ENCODE data around the gene ZNF215.
A peak's percentile ranks its signal among the peaks of the same experiment; 100 is the strongest.
"Not testable (repeated sequence)": the region's sequence is repeated elsewhere in the genome, so short reads cannot be mapped to it uniquely, and the experiment has no call there.

The ZNF215 gene

GRCh38 chr11:6926208-6927029 lies at the start of gene ZNF215:
Gene ZNF215 (plus strand): TSS chr11:6926426. CDS start chr11:6932273, 5,847 bp downstream.
- peak; percentile 92 for DNase-seq (ENCODE audit: low read depth, low spot score)

- no peak for DNase-seq (ENCODE audit: low read depth, low spot score)
These were observed 49.3 kb upstream of the ZNF215 start for GRCh38 chr11:6876914-6877313.

- no peak for DNase-seq (ENCODE audit: low read depth, low spot score)
These were observed 43.5 kb upstream of the ZNF215 start for GRCh38 chr11:6882751-6883150.

GRCh38 chr11:6887711-6888110 lies 38.5 kb upstream of the ZNF215 start:
- not testable (repeated sequence) for DNase-seq (ENCODE audit: low read depth, low spot score)

- no peak for DNase-seq (ENCODE audit: low read depth, low spot score)
These were observed 37.4 kb upstream of the ZNF215 start for GRCh38 chr11:6888830-6889229.

- DNase-seq (ENCODE audit: low read depth, low spot score): no peak
These were observed 36.4 kb upstream of the ZNF215 start for GRCh38 chr11:6889835-6890234.

- no peak for DNase-seq (ENCODE audit: low read depth, low spot score)
These were observed 33.8 kb upstream of the ZNF215 start, which contains the start of gene OR2D2 for GRCh38 chr11:6892400-6892799. Gene OR2D2 (minus strand): TSS chr11:6892500. CDS start chr11:6892500, 0 bp downstream.

- peak; percentile 2 for DNase-seq (ENCODE audit: low read depth, low spot score)
These were observed 32.1 kb upstream of the ZNF215 start for GRCh38 chr11:6894097-6894496.

- DNase-seq (ENCODE audit: low read depth, low spot score): no peak
These were observed 31.2 kb upstream of the ZNF215 start for GRCh38 chr11:6895010-6895409.

GRCh38 chr11:6898911-6899310 lies 27.3 kb upstream of the ZNF215 start:
- no peak for DNase-seq (ENCODE audit: low read depth, low spot score)

- DNase-seq (ENCODE audit: low read depth, low spot score): no peak
These were observed 25.8 kb upstream of the ZNF215 start for GRCh38 chr11:6900327-6900999.

- not testable (repeated sequence) for DNase-seq (ENCODE audit: low read depth, low spot score)
These were observed 21.4 kb upstream of the ZNF215 start for GRCh38 chr11:6904804-6905203.

GRCh38 chr11:6911378-6911777 lies 14.8 kb upstream of the ZNF215 start:
- DNase-seq (ENCODE audit: low read depth, low spot score): no peak

GRCh38 chr11:6911948-6912347 lies 14.3 kb upstream of the ZNF215 start:
- DNase-seq (ENCODE audit: low read depth, low spot score): no peak

- DNase-seq (ENCODE audit: low read depth, low spot score): no peak
These were observed 6.5 kb upstream of the ZNF215 start for GRCh38 chr11:6919698-6920097.

- no peak for DNase-seq (ENCODE audit: low read depth, low spot score)
These were observed 5.5 kb upstream of the ZNF215 start, which contains the start of gene OR2D3 for GRCh38 chr11:6920702-6921101. Gene OR2D3 (plus strand): TSS chr11:6921002. CDS start chr11:6921002, 0 bp downstream.

GRCh38 chr11:6925007-6925577 lies 1.1 kb upstream of the ZNF215 start:
- DNase-seq (ENCODE audit: low read depth, low spot score): no peak

- peak; percentile 34 for DNase-seq (ENCODE audit: low read depth, low spot score)
These were observed 504 bp upstream of the ZNF215 start for GRCh38 chr11:6925636-6926207.

- peak; percentile 1 for DNase-seq (ENCODE audit: low read depth, low spot score)
These were observed 898 bp downstream of the ZNF215 start for GRCh38 chr11:6927030-6927617.

- DNase-seq (ENCODE audit: low read depth, low spot score): no peak
These were observed 2.7 kb downstream of the ZNF215 start for GRCh38 chr11:6928916-6929315.

- DNase-seq (ENCODE audit: low read depth, low spot score): no peak
These were observed 5.0 kb downstream of the ZNF215 start for GRCh38 chr11:6931146-6931713.

Measured in ELF-1 (cell line).